ENCODE data around the gene CALN1. TPM values are rescaled to one million over a fixed set of nuclear protein-coding genes. Genes with fewer than 3 reads are reported as not detected.

CALN1 gene
- total RNA-seq, 6 experiments from 2014 or later: 0.06 to 0.98 (median 0.34) TPM

DNA sequence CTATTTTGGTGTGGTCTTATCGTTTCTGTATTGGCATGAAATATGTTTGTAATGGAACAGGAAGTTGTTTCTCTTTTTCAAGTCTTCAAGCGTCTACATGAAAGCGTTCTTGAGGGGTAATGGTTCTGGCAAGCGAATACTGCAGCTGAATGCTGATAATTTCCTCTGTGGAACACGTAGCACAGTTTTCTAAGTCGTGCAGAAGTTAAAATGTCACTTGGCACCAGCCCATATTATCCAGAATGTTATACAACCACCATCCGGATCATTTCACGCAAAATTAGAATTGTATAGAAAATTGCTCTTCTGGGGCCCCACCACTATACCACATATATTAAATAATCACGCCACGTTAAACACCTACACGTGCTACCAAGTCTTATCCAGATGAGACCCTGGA lies 354.3 kb downstream of the CALN1 start:
- ATAC-seq (peak in 2 of 4 donors; percentile 11 to 34), DNase-seq (no peak)
- TF ChIP-seq POLR2A (IDR thresholded peaks at IDR 0.05) (no peak), CTCF (IDR thresholded peaks at IDR 0.05) (no peak)
- Histone ChIP-seq H3K9me3 (no peaks in the 10 kb centered on the region), H3K27ac (no peak overlapping the region), H3K36me3 (no peaks in the 10 kb centered on the region), H3K27me3 (no peaks in the 10 kb centered on the region), H3K4me3 (no peak overlapping the region), H3K4me1 (no peaks in the 10 kb centered on the region)
- intact Hi-C loops (cut with DNase I): no loop called here
- 56% methylated on average over 11 of the region's 11 CpGs for WGBS (ENCODE audit: insufficient coverage, low coverage, low lambda C conversion rate, missing lambda C conversion rate)

- ATAC-seq (no peak), DNase-seq (no peak)
- Histone ChIP-seq H3K9me3 (no peaks in the 10 kb centered on the region), H3K4me1 (no peaks in the 10 kb centered on the region), H3K36me3 (no peaks in the 10 kb centered on the region), H3K27me3 (no peaks in the 10 kb centered on the region), H3K27ac (no peak overlapping the region), H3K4me3 (no peak overlapping the region)
- TF ChIP-seq POLR2A (IDR thresholded peaks at IDR 0.05): no peak
- TF ChIP-seq CTCF (IDR thresholded peaks at IDR 0.05): no peak
- intact Hi-C loops (cut with DNase I): no loop called here
- 63% methylated on average over 2 of the region's 2 CpGs for WGBS (ENCODE audit: insufficient coverage, low coverage, low lambda C conversion rate, missing lambda C conversion rate)
These were observed 354.9 kb downstream of the CALN1 start for GRCh38 chr7:72057231-72057630.

DNA sequence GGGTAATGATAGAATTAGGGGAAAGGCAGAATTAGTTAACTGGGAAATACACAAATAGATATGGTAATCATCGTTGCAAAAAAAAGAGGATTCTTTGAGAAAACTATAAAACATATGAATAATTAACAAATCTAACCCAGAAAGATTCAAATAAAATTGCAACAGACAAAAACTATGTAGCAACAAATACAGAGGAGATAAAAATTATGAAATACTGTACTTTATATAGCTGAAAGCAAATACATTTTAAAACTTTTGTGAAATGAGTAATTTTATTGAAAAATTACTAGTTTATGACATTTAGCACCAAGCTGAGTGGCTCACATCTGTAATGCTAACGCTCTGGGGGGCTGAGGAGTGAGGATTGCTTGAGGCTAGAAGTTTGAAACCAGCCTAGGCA lies 356.7 kb downstream of the CALN1 start:
- TF ChIP-seq POLR2A (IDR thresholded peaks at IDR 0.05): no peak
- TF ChIP-seq CTCF (IDR thresholded peaks at IDR 0.05): no peak
- H3K36me3 ChIP-seq: no peaks in the 10 kb centered on the region
- no peaks in the 10 kb centered on the region for H3K4me1 ChIP-seq
- DNase-seq: no peak
- no peak overlapping the region for H3K4me3 ChIP-seq
- H3K27me3 ChIP-seq: no peaks in the 10 kb centered on the region
- ATAC-seq: no peak
- intact Hi-C loops (cut with DNase I): no loop called here
- WGBS (ENCODE audit: insufficient coverage, low coverage, low lambda C conversion rate, missing lambda C conversion rate): 64% methylated on average over 2 of the region's 2 CpGs
- no peaks in the 10 kb centered on the region for H3K9me3 ChIP-seq
- H3K27ac ChIP-seq: no peak overlapping the region

GRCh38 chr7:72053292-72053691 lies 358.8 kb downstream of the CALN1 start:
- TF ChIP-seq CTCF (IDR thresholded peaks at IDR 0.05): no peak
- no peak for TF ChIP-seq POLR2A (IDR thresholded peaks at IDR 0.05)
- no peaks in the 10 kb centered on the region for H3K9me3 ChIP-seq
- no peak for ATAC-seq
- H3K4me3 ChIP-seq: no peak overlapping the region
- WGBS (ENCODE audit: insufficient coverage, low coverage, low lambda C conversion rate, missing lambda C conversion rate): 58% methylated on average over 4 of the region's 4 CpGs
- no peaks in the 10 kb centered on the region for H3K4me1 ChIP-seq
- H3K36me3 ChIP-seq: no peaks in the 10 kb centered on the region
- no peak for DNase-seq
- intact Hi-C loops (cut with DNase I): no loop called here
- no peaks in the 10 kb centered on the region for H3K27me3 ChIP-seq
- H3K27ac ChIP-seq: no peak overlapping the region

GRCh38 chr7:72048420-72048819 lies 363.7 kb downstream of the CALN1 start:
- H3K4me1 ChIP-seq: no peaks in the 10 kb centered on the region
- H3K27ac ChIP-seq: no peak overlapping the region
- no peaks in the 10 kb centered on the region for H3K27me3 ChIP-seq
- no peak overlapping the region for H3K4me3 ChIP-seq
- DNase-seq (no peak), ATAC-seq (no peak)
- intact Hi-C loops (cut with DNase I): no loop called here
- TF ChIP-seq POLR2A (IDR thresholded peaks at IDR 0.05): no peak
- no peak for TF ChIP-seq CTCF (IDR thresholded peaks at IDR 0.05)
- no peaks in the 10 kb centered on the region for H3K9me3 ChIP-seq
- H3K36me3 ChIP-seq: no peaks in the 10 kb centered on the region
